ENCODE results near the gene MAPK8IP3.

DNA sequence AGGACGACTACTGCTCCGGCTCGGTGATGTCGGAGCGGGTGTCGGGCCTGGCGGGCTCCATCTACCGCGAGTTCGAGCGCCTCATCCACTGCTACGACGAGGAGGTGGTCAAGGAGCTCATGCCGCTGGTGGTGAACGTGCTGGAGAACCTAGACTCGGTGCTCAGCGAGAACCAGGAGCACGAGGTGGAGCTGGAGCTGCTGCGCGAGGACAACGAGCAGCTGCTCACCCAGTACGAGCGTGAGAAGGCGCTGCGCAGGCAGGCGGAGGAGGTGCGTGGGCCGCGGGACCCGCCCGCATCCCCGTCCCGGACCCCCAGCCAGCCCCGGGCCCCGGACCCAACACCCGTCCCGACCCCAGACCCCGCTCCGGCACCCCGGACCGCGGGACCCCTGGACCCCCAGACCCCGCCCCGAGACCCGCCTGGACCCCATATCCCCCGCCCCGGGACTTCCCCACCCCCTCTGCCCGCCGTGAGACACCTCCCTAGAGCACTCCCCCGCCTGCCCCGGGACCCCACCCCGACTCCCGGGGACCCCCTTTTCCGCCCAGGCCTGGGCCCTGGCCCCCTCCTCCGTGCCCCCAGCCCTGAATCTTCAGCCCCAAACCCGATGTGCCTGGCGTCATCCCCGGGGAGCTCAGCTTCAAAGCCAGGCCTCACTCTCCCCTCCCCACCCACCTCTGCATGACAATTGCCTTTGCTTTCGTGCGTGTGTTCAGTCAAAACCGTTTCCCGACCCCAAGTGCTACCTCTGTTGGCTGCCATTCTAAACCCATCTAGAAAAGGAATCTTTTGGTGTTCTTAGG lies 594 bp downstream of the MAPK8IP3 start:
- TF ChIP-seq, protein P1, sequence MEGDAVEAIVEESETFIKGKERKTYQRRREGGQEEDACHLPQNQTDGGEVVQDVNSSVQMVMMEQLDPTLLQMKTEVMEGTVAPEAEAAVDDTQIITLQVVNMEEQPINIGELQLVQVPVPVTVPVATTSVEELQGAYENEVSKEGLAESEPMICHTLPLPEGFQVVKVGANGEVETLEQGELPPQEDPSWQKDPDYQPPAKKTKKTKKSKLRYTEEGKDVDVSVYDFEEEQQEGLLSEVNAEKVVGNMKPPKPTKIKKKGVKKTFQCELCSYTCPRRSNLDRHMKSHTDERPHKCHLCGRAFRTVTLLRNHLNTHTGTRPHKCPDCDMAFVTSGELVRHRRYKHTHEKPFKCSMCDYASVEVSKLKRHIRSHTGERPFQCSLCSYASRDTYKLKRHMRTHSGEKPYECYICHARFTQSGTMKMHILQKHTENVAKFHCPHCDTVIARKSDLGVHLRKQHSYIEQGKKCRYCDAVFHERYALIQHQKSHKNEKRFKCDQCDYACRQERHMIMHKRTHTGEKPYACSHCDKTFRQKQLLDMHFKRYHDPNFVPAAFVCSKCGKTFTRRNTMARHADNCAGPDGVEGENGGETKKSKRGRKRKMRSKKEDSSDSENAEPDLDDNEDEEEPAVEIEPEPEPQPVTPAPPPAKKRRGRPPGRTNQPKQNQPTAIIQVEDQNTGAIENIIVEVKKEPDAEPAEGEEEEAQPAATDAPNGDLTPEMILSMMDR (IDR thresholded peaks at IDR 0.05; ENCODE audit: insufficient read depth, low read length, poor library complexity, severe bottlenecking) = no peak
- TF ChIP-seq EZH2phosphoT487 (conservative IDR thresholded peaks at IDR 0.05; ENCODE audit: low read length) = no peak

All from SU-DHL-6 (cell line).